OCI-M2 (cell line): ENCODE measurements around the gene MATN1.

Source experiments
- DNase-seq: peaks from one replicate; lab custom pipeline; 2025; ENCODE audit not compliant: unreplicated experiment; lab: John Stamatoyannopoulos, UW

Gene MATN1

DNA sequence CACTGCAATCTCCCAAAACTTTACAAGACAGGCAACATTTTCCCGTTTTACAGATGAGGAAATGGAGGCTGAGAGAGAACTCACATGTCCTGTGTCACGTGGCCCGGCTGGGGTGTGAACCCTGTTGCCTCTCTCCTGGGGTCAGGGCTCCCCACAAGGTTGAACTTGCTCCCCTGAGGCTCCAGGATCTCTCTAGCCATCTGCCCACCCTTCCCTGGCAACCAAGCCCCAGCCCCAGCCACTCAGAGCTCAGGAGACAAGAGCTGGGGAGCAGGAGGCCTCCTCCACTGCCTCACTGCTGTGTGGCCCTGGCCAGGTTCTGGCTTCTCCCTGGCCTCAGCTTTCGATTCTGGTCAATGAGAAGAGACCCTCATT, 22.4 kb upstream of the MATN1 start:
- no peak for DNase-seq

DNA sequence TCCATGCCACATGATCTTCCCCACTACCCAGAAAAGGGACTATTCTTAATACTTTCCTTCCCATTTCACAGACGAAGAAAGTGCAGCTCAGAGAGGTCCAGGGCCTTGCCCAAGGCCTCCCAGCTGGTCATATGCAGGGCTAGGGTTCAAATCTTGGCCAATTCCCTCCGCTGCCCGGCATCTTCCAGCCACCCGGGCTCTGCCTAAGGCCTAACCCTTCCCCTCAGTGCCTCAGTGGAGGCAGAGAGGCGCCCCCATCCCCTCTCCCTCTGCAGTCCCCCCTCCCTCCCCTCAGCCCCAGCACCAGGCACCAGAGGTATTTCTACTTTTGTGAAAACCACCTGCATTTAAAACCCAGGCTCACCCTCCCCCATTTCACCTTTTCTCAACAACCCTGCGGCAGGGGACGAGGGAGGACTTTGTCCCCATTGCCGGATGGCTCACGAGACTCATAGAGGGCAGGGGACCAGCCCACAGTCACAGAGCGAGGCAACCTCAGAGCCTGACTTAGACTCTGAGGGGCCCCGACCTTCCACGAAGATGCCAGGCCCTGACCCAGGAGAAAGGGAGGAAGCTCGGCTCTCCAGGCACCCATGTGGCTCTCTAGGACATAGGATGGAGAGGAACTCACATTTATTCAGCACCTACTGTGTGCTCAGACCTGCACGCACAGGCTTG, 21.9 kb upstream of the MATN1 start:
- DNase-seq, result no peak

DNA sequence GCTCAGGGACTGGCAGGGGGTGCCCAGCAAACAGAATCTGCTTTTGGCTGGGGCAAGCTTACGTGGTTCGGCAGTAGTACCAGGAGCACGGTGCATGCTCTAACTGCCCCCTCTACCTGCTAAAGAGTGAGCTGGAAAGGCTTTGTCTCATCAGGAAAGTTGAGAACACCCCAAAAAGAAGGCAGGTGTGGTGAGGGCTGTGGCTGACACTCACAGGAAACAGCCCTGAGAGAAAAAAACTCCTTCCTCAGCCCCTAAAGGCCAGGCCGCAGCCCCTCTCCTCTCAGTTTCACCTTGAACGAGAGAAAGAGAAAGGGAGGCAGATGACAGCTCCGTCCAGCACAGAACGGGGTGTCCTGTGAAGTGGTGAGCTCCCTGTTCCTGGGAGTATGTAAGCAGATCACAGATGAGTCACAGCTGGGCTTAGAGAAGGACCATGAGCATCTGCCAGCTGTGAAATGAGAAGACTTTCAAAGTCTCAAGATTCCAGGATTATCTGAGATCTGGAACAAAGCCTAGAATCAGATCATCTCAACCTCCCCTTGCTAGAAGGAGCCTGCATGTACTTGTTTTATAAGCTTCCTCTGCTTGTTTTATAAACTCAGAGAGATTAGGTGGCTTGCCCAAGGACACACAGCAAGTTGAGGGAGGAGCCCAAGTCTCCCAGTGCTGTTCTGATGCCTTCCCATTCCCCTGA, 20.8 kb upstream of the MATN1 start:
- DNase-seq, result no peak

DNA sequence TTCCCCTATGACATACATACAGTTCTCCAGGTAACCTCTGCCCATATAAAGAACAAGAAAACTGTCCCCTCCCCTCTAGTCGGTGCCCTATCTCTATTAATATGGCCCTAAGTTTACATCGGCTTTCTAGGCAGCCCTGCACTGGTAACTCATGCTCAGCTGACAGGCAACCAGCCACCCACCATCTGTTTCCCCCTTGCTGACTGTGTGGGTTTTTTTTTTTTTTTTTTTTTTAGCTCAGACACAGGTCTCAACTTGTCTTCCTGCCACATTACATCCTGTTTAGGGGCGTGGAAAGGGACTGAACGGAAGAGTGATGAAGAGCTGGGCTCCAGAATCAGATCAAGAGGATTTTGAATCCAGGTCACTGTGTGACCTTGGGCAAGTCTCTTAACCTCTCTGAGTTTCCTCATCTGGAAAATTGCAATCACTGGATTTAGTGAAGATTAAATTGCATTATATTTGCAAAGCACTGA, 20.2 kb upstream of the MATN1 start:
- DNase-seq, result no peak

DNA sequence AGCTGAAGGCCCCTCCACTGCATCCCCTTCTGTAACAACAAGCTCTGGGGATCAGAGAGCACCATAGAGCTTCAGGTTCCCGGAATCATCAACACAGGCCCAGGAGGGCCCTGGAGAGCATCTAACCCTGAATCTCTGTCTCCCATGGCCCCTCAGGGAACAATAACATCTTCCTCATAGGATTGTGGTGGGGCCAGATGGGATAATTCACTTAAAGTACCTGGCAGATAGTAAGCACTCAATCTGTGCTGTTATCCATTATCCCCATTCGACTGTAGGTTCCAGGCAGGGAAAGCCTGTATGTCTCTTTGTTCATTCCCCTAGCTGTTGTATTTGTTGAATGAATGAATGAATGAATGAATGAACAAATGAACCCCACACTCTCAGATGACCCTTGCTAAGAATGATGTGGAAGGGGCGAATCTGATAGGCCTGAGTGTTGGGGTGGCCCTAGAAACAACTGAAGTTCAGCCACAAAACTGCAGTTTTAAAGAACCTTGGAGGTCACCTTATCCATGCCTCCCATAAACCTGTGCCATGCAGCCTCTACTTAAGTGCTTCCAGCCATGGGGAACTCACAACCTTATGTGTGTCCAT, 19.7 kb upstream of the MATN1 start:
- DNase-seq, result no peak

DNA sequence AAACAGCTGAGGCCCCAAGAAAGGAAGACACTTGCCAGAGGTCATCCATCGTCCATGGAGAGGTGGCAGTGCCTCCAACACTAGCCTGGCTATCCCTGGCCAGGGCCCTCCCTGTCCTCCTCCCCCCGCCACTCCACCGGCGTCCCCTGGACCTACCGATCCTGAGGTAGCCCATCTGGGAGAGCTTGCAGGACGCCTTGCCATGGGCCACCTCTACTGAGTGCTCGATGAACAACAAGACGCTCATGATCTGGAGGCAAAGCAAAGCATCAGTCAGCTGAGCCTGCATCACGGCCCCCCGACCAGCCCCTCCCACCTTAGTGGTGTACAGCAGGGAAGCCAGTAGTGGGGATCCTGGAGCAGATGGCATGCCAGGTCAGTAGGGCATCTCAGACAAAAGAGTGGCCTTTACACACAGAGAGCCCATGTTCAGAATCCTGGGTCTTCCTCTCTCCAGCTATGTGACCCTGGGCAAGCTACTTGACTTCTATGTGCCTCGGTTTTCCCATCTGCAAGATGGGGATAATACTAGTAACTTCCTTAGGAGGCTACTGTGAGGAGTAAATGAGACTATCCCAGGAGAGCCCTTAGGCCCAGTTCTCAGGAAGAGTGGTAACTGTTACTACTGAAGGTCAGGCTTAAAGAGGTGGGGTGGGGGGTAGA, 19.0 kb upstream of the MATN1 start:
- no peak for DNase-seq

DNA sequence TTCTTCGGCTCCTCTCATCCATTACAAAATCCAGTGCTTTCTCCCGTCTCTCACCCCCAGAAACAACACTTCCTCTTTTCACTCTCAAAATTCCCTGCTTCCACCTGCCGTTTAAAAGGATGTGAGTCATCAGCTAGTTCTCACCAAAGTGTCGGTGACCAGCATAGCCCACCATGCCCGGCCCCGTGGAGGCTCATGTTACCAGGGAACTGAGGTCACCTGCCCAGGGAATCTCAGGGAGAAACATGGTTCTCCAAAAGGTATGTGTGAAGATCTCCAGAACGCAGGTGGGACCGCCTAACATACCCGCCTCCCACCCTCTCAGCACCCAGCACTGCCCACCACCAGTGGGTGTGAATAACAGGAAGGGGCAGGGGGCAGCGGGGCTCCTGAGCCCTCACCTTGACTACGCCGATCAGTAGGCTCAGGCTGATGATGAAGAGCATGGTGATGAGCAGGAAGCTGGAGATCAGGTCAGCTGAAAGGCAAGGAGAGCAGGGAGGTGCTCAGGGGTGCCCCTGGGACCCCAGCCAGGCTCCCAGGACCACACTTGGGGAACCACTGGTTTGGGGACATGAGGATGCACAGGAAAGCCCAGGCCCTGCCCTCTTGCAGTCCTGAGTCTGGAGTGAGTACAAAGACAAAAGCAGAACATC, 18.0 kb upstream of the MATN1 start:
- no peak for DNase-seq

DNA sequence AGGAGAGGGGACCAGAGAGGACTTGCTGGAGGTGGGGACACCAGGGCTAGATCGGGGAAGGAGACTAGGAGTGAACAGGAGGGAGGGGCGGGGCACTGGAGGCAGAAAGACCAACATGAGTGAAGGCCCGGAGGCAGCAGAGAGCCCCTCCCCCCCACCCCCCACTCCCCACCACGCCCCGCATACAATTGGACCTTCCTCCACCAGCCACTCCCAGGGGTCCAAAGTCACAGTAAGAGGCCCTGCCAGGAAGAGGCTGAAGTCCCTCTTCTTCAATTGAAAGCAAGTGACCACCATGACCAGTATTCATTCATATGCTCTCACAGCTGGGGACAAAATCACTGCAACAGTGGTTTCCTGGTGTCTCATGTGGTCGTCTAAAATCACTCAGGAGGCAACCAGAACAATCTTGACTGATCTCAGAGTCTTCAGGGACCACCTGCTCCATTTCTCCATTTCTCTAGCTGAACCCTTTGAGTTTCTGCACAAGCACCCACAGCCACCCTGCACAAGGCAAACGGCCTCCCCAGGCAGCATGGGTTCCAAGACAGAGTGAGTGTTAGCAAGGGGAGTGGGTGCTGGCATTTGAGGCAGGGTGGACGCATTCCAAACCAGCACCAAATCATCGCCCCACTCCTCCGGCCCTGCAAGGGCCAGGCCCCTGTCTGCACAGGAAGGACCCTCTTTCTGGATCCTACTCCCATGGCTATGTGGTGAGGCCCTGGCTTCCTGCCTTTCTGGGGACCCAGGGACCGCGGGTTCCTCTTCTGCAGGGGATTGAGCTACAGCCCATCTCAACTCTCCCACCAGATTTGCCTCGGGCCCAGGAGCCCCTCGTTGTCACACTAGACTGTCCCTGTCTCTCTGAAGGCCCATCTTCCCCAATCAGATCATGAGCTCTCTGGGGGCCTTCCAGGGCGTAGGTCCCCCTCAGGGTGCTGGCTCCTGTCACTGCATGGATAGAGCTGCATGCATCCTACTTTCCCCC, 17.2 kb upstream of the MATN1 start:
- no peak for DNase-seq

DNA sequence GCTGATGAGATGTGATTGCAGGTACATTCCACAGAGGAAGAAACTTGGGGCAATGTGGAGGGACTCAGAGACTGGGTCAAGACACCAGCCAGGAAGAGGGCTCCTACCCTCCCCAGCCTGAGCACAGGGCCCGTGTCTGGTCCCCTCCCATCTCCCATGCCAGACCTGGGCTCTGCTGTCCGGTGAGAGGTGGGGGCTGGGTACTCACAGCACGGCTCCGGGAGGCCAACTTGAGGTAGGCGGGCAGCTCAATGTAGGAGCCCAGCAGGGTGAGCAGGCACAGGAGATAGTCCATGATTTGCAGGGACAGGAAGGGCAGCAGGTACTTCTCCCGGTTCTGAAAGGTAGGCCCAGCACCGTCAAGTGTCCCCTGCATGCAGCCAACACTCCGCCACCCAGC, 16.2 kb upstream of the MATN1 start:
- no peak for DNase-seq

DNA sequence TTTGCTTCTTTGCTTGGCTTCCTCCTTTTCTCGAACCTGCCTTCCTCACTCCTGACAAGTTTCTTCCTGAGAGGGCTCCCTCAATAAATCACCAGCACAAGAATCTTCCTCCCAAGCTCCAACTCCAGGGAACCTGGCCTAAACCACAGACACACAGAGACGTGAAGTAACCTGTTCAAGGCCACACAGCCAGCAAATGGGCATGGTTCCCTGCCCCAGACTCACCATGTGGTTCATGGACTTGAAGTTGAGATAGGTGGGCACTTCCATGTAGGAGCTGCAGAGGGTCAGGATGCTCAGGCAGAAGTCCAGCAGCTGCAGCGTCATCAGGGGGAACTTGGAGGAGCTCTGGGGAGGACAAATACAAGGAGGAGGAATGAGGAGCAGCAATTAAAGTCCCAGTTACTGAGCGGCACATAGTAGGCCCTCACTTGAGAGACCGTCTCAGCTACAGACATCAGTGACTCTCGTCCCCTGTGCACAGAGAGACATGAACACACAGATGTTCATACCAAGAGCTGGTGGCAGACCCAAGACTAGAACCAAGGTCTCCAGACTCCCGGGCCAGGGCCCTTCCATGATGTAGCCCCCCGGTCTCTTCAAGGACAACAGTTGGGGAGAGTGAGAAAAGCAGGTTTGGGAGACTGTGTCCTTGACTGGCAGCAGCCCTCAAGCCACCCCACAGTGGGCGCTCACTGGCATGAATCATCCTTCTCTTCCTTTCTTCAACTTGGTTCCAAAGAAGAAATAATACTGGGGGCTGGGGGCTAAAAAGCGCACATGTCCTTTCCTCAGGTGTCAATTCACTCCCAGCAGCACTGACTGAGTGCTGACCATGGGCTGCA, 15.6 kb upstream of the MATN1 start:
- DNase-seq, result no peak

DNA sequence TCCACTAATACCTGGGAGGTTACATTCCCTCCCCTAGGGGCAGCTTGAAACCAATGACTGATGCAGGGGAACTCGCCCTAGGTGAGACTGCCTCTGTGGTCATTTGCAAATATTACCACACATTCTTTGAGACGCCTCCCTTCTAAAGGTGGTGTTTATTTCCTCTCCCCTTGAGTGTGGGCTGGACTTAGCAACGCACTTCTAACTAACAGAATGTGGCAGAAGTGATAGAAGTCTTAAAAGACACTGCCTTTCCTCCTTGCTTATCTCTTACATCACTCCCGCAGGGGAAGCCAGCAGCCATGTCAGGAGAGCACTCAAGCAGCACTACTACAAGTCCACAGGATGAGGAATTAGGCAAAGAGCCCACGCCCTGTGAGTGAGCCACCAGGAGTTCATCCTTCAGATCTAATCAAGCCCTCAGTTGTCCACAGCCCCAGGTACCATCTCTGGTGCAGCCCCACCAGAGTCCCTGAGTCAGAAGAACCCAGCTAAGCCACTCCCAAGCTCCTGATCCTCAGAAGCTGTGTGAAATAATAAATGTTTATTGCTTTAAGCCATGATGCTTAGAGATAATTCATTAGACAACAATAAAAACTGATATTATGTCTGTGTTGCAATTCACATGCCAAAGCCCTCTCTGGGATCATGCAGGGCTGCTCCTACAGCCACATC, 14.8 kb upstream of the MATN1 start:
- DNase-seq, result no peak

DNA sequence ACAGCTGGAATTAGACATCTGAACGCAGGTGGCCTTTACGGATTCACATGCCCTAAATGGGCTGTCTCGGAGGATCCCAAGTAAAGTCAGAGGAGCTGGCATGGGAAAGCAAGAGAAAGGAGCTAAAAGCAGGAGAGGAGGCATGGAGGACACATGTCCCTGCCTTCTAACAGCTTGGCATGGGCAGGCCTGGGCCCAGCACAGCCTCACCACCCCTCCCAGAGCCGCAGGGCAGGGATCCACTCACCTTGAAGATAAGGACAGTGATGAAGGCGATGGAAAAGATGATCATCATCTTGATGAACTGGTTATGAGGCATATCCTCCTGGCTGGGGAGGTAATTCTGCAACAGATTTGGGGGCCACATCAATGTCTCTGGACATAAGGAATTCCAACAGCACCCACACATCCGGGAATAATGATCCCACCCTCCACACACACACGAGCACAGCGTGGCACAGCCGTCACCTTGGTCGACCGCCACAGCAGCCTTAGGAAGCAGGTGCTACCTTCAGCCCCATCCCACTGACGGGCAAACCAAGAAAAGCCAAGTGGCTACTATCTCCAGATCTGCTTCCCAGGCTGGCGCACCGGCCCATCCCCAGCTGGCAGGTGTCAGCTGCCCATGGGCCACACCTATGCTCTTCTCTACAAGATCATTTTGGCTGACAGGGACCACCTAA, 14.1 kb upstream of the MATN1 start:
- no peak for DNase-seq

DNA sequence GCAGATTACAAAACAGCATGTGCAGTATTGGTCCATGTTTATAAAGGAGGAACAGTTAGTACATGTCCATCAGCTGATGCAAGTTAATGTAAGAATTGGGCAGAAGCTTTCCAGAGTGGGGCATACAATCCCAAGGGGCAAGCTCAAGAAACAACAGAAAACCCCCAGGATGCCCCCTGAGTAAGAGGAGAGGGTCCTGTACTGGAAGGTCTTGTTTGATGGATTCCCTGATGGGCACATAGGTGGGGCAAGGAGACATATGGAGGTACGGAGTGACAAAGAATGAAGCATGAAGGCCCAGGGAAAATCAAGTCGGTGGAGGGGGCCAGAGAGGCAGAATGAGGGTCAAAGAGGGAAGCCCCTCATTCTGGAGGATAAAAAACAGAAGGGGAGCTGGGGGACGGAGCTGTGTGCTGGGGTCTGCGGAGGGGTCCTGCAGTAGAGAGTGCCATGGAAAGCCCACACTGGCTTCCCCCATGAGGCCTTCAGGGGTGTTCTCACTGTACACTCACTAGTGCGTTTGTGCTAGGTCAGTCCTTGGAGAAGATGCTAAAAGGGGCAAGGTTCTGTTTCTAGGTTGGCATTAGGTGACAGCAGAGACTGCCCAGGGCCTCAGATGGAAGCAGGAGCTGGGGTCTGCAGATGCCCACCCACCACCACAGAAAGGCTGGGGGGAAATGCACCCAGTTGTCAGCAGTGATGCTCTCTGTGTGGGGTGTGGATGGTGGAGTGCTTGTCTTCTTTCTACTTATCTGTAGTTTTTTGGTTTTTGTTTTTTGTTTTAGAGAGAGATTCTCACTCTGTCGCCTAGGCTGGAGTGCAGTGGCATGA, 12.5 kb upstream of the MATN1 start:
- no peak for DNase-seq

DNA sequence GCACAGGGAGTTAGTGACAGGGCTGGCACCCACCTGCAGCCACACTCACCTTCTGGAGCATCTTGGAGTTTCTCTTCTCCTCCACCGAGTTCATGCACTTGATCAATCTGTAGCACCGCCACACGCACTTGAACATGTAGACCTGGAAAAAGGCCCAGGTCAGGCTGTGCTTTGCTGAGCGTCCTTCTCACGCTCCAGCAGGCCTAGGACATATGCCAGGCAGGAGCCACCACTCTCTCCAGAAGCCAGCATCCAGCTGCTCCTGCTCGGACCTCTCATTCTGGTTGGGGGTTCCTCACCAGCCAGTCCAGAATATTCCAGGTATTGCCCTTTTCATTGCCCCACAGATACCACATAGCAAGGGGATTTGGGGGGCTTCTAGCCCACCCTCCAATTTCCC, 11.7 kb upstream of the MATN1 start:
- DNase-seq, result no peak

DNA sequence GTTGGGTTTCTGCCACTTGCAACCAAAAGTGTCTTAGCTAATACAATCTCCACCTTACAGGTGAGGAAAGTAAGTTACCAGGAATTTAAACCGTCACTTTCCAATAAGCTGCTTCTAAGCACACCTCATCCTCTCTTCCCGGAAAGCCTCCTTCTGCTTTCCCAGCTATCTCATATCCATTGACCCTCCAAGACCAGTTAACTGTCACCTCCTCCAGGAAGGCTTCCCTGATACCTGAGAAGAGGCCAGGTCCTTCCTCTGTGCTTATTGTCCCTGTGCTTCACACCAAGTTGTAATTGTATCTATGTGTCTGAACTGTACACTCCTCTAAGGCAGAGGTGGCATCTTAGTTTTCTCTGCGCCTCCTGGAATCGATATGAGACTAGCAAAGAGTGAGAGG, 11.2 kb upstream of the MATN1 start:
- DNase-seq, result no peak

DNA sequence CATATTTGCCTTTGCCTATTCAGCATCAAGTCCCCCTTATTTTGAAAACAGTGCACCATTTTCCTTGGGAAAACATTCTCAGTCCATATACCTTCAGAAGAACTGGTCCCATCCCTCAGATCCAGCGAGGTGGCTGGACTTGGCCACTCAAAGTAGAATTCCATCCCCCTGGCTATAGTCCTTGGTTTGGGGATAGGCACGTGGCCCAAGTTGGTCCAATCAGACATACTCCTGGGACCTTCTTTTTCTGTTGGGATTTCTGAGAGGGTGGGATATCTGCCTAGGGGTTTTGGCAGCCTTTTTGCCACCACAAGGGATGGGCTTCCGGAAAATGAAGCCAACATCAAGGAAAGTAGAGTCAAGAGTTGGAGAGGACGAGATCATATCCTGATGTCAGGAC, 10.7 kb upstream of the MATN1 start:
- no peak for DNase-seq

DNA sequence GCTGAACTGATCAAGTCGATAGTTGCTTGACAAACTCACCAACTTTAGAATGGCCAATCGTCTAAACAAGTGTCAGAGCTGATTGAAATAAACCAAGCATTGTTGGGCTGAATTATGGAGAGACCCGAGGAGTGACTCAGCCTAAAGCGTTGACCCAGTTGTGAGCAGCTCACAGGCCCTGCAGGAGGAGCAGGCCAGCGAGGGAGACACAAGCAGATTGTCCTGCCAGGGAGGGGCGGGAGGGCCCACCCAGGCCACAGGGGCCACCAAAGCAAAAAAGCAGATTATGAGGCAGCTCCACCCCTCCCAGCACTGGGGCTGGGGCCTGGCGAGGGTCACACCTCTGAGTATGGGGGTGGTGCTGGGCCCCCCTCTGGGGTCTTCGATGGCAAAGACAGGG, 10.1 kb upstream of the MATN1 start:
- DNase-seq, result no peak
